Astrocyte of the spinal cord (primary cell): Measurements from ENCODE around the gene DNM3.

ENCODE experiments used
- DNase-seq: peaks from one replicate; pipeline ENCODE4 v3.0.0; 2011; ENCODE audit warnings: low read depth, low spot score
- H3K4me3 ChIP-seq: 2 replicates; pipeline ENCODE4 v1.5.1; 2011; ENCODE audit warnings: low read depth, mild to moderate bottlenecking, low read length, moderate library complexity
- CTCF ChIP-seq: IDR thresholded peaks from 2 replicates; pipeline ENCODE4 v1.5.1; 2012; ENCODE audit warnings: low read depth, mild to moderate bottlenecking, low read length, inconsistent platforms
- in situ Hi-C: cut with HindIII; loops from 2 replicates; pipeline ENCODE4 v1.10.0; 2017; ENCODE audit warnings: low sequenced_read_pairs

Gene DNM3

GRCh38 chr1:172147541-172147940 lies 306.2 kb downstream of the DNM3 start:
- no peak for TF ChIP-seq CTCF
- no peak for DNase-seq
- in situ Hi-C loops = no loop called here
- no peak overlapping the region for H3K4me3 ChIP-seq

- no peak overlapping the region for H3K4me3 ChIP-seq
- in situ Hi-C loops = no loop called here
- TF ChIP-seq CTCF = no peak
- DNase-seq = no peak
Measured at GRCh38 chr1:172148213-172148612, 306.9 kb downstream of the DNM3 start.

GRCh38 chr1:172148707-172149106 lies 307.4 kb downstream of the DNM3 start:
- TF ChIP-seq CTCF = no peak
- H3K4me3 ChIP-seq = no peak overlapping the region
- DNase-seq = no peak
- in situ Hi-C loops = no loop called here

- DNase-seq = no peak
- in situ Hi-C loops = no loop called here
- no peak overlapping the region for H3K4me3 ChIP-seq
- no peak for TF ChIP-seq CTCF
Measured at GRCh38 chr1:172149346-172149745, 308.0 kb downstream of the DNM3 start.

- H3K4me3 ChIP-seq = no peak overlapping the region
- in situ Hi-C loops = no loop called here
- TF ChIP-seq CTCF = no peak
- DNase-seq = peak; percentile 82
Measured at GRCh38 chr1:172154551-172154950, 313.3 kb downstream of the DNM3 start.

GRCh38 chr1:172155766-172156165 lies 314.5 kb downstream of the DNM3 start:
- in situ Hi-C loops = no loop called here

More at GRCh38 chr1:172155766-172156165, 314.5 kb downstream of the DNM3 start:
- TF ChIP-seq CTCF = no peak
- DNase-seq = no peak
- no peak overlapping the region for H3K4me3 ChIP-seq
